HL-60/S4 (cell line): ENCODE data around the gene GCKR.

Source experiments
- in situ Hi-C: fragments of 300-500 bp; cut with MboI; formaldehyde crosslinking; loops from 2 replicates; pipeline ENCODE4 v1.14.3; 2022; ENCODE audit warnings: low sequenced_read_pairs

The GCKR gene

GRCh38 chr2:27569398-27569797 is 72.8 kb downstream of the GCKR start:
- in situ Hi-C loops: no loop called here

- in situ Hi-C loops: no loop called here
Observed at GRCh38 chr2:27571197-27571596, 74.6 kb downstream of the GCKR start.

GRCh38 chr2:27571681-27572080 is 75.0 kb downstream of the GCKR start:
- in situ Hi-C loops: no loop called here

GRCh38 chr2:27572439-27572838 is 75.8 kb downstream of the GCKR start:
- in situ Hi-C loops: no loop called here

GRCh38 chr2:27572998-27573429 is 76.4 kb downstream of the GCKR start:
- in situ Hi-C loops: no loop called here
